ENCODE measurements around the gene FBN2. TPM values are rescaled to one million over a fixed set of nuclear protein-coding genes. Genes with fewer than 3 reads are reported as not detected.

Gene FBN2
- total and polyA plus RNA-seq, 9 of the 15 experiments (the other 6 are each of a cell fraction or from before 2014, with no cell fraction given) = 0.01 to 0.09 TPM; not detected in 7

- no peak for TF ChIP-seq TGIF2 (CRISPR knock-in tag; IDR thresholded peaks at IDR 0.05)
Measured at GRCh38 chr5:128475693-128476092, 62.4 kb downstream of the FBN2 start (continued).

- H3K27me3 ChIP-seq (ENCODE audit: control insufficient read depth in 2 of 2, insufficient read depth in 2 of 2, low read length in 2 of 2) = no peaks in the 10 kb centered on the region
- intact Hi-C loops (cut with micrococcal nuclease) (no loop called here), in situ Hi-C loops (cut with MboI) (no loop called here)
- H3K4me3 ChIP-seq = no peak overlapping the region
- WGBS (ENCODE audit: insufficient coverage, low coverage, missing lambda C conversion rate) = 5% methylated on average over 4 of the region's 4 CpGs
- H4K20me1 ChIP-seq (replicated peaks; ENCODE audit: control insufficient read depth, insufficient read depth, low read length) = no peaks in the 10 kb centered on the region
- no peak overlapping the region for H3K27ac ChIP-seq (ENCODE audit: extremely low read depth, low read depth, low read length)
- TF ChIP-seq ZNF140 (CRISPR knock-in tag; IDR thresholded peaks at IDR 0.05) = no peak
- no peak for TF ChIP-seq LCOR (CRISPR knock-in tag; IDR thresholded peaks at IDR 0.05)
- TF ChIP-seq MLLT1 (IDR thresholded peaks at IDR 0.05) = no peak
- CTCF ChIA-PET (ENCODE audit: low intra/inter-chr PET ratio) = no interaction called here
- H3K79me2 ChIP-seq (ENCODE audit: control insufficient read depth, insufficient read depth, low read length) = no peaks in the 10 kb centered on the region
- DNase-seq (ENCODE audit: extremely low read depth in 1 of 4, low spot score in 3 of 4) (no peak), FAIRE-seq (no peak), ATAC-seq (no peak)
- H3K9me3 ChIP-seq (replicated peaks; ENCODE audit: control insufficient read depth, insufficient read depth, low read depth, low read length) = no peaks in the 10 kb centered on the region
- H3K36me3 ChIP-seq (ENCODE audit: control insufficient read depth, insufficient read depth, low read length) = no peaks in the 10 kb centered on the region
- no peak overlapping the region for H3K9ac ChIP-seq (ENCODE audit: insufficient read depth in 1 of 2, low read depth in 2 of 2, low read length in 2 of 2)
- POLR2A ChIA-PET = no interaction called here
- H3K9me1 ChIP-seq (ENCODE audit: control insufficient read depth, insufficient read depth, low read length) = no peaks in the 10 kb centered on the region
- no peak overlapping the region for H3K4me2 ChIP-seq (ENCODE audit: insufficient read depth, low read length)
- no TSS peak for BruUV-seq (replicated peaks)
- no peaks in the 10 kb centered on the region for H3K4me1 ChIP-seq (replicated peaks in 1 of 2; ENCODE audit: control insufficient read depth in 2 of 2, insufficient read depth in 2 of 2, low read length in 2 of 2)
- no peak overlapping the region for H2AFZ ChIP-seq (ENCODE audit: low read depth, low read length)
Measured at GRCh38 chr5:128472919-128473318, 65.1 kb downstream of the FBN2 start.
